Small intestine (tissue), 7 donors: Measurements from ENCODE around the gene CNTNAP4. TPM values are rescaled to one million over a fixed set of nuclear protein-coding genes. Genes with fewer than 3 reads are reported as not detected.

Source experiments
- DNase-seq, 2 donors: peaks; one replicate each; pipeline versions ENCODE4 v3.0.0 to v3.0.0-alpha.2; 2013
- FAIRE-seq: peaks from 2 replicates; lab custom pipeline; 2012; peaks lifted over from hg19 to GRCh38; lab: Jason Lieb, UNC
- H3K27ac ChIP-seq, 3 donors: one replicate each; pipeline ENCODE4 v1.5.1; 2013; ENCODE audit warnings: low read length in 2 of 3, mild to moderate bottlenecking in 2 of 3, control low read depth in 1 of 3, inconsistent platforms in 1 of 3, low read depth in 1 of 3, moderate library complexity in 1 of 3
- H3K27me3 ChIP-seq, 3 donors: one replicate each; pipeline ENCODE4 v1.6.1; 2013; ENCODE audit warnings: low read length in 3 of 3, inconsistent platforms in 1 of 3; ENCODE audit not compliant: control insufficient read depth in 3 of 3, insufficient read depth in 3 of 3
- H3K36me3 ChIP-seq, 3 donors: one replicate each; pipeline ENCODE4 v1.6.1; 2013; ENCODE audit warnings: low read length in 3 of 3, inconsistent platforms in 1 of 3, low read depth in 1 of 3, mild to moderate bottlenecking in 1 of 3, moderate library complexity in 1 of 3; ENCODE audit not compliant: control insufficient read depth in 3 of 3, insufficient read depth in 2 of 3
- H3K4me1 ChIP-seq, 3 donors: one replicate each; pipeline ENCODE4 v1.6.1; 2013; ENCODE audit warnings: low read length in 2 of 3, inconsistent platforms in 1 of 3, low read depth in 1 of 3, mild to moderate bottlenecking in 1 of 3, moderate library complexity in 1 of 3; ENCODE audit not compliant: control insufficient read depth in 3 of 3, insufficient read depth in 2 of 3
- H3K4me3 ChIP-seq, 3 donors: one replicate each; pipeline ENCODE4 v1.5.1; 2013; ENCODE audit warnings: low read length in 3 of 3, control low read depth in 1 of 3, inconsistent platforms in 1 of 3, low read depth in 1 of 3, mild to moderate bottlenecking in 1 of 3, moderate library complexity in 1 of 3
- H3K9me3 ChIP-seq, 2 donors: one replicate each; pipeline ENCODE4 v1.6.1; 2013; ENCODE audit warnings: low read depth in 1 of 2, low read length in 1 of 2; ENCODE audit not compliant: control insufficient read depth in 2 of 2, insufficient read depth in 1 of 2
- WGBS, 3 donors: extraction: QIAGEN DNeasy Blood & Tissue Kit; methylation state at CpG; one replicate each; pipeline ENCODE4 v1.1.7; 2013; 5-methylcytosine and 5-hydroxymethylcytosine counted together
- polyA plus RNA-seq, 4 donors: library from polyadenylated mRNA; stranded (reverse) in 3 of 4; unstranded in 1 of 4; fragments of 200-250 nt in 3 of 4; fragments of 120-200 nt in 1 of 4; gene quantifications; one replicate each; pipeline versions ENCODE4 v1.2.1 to v1.2.3, GENCODE V29; 2013
- donor health status: healthy with polysubstance abuse.
- donor health status: control.
- donor health status: control.
- donor health status: Bipolar disorder and iron deficiency.
- donor health status: healthy.

Gene CNTNAP4
- polyA plus RNA-seq, 4 donors, result 0.09 to 0.10 TPM; not detected in 2

DNA sequence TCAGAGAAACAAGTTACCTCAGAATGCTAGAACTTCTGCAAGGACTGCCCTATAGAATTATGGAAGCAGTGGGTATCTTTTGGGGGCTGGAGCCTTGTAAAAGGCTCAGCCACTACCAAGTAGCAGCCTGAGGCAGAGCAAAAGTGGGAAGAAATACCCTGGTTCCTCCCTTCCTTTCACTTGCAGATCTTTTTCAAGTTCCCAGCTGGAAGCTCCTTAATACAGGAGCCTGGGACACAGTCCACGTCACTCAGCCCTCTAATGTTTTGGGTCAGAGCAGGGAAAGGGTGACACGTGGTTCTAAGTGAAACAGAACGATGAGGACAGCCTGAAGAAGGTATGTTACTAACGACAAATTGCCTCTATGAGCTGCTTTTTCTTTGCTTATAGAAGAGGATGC lies 93.1 kb downstream of the CNTNAP4 start:
- Histone ChIP-seq H3K36me3 (no peaks in the 10 kb centered on the region), H3K27me3 (peaks cover 0 to under 1% (median 0%) of the 10 kb centered on the region in 3 donors), H3K9me3 (no peaks in the 10 kb centered on the region), H3K4me3 (no peak overlapping the region), H3K4me1 (no peaks in the 10 kb centered on the region), H3K27ac (no peak overlapping the region)
- FAIRE-seq (no peak), DNase-seq (no peak)
- WGBS, 3 donors, result 24 to 35% (median 33%) methylated on average over 4 of the region's 4 CpGs

DNA sequence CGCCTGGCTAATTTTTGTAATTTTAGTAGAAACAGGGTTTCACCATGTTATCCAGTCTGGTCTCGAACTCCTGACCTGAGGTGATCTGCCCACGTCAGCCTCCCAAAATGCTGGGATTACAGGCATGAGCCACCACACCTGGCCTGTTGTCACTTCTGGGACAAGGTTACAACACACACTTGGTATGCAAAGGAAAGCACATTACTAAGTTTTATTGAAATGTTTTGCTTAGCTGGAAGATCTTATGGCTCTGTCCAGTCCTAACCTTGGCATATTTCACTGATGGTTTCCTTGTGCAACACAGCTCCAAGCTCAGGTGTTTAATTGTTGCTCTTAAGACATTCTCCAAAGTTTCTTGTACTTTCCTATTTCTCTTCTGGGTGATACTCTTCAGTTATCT lies 94.2 kb downstream of the CNTNAP4 start:
- 86 to 94% (median 90%) methylated on average over 3 of the region's 3 CpGs for WGBS, 3 donors
- Histone ChIP-seq H3K27ac (no peak overlapping the region), H3K36me3 (no peaks in the 10 kb centered on the region), H3K9me3 (no peaks in the 10 kb centered on the region), H3K27me3 (peaks cover 0 to 2% (median 0%) of the 10 kb centered on the region in 3 donors), H3K4me1 (no peaks in the 10 kb centered on the region), H3K4me3 (no peak overlapping the region)
- FAIRE-seq (no peak), DNase-seq (no peak)

DNA sequence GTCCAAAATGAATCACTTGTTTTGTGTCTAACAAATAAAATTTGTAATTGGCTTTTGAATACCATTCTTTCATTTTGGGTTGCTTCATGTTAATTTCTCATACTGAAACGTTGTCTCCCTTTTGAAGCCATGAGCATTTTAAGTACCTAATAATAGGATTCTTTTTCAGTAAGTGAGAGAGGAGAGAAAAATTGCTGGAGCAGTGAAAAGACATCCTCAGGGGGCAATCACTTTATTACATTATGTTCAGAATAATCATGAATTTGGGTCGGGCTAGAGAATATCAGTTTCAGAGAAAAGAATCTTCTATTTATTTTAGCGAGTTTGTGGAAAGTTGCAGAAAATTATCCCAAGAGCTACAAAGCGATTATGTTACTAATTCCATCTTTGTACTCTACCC lies 96.8 kb downstream of the CNTNAP4 start:
- Histone ChIP-seq H3K9me3 (no peaks in the 10 kb centered on the region), H3K27me3 (peaks cover 0 to 2% (median 0%) of the 10 kb centered on the region in 3 donors), H3K36me3 (no peaks in the 10 kb centered on the region), H3K27ac (no peak overlapping the region), H3K4me3 (no peak overlapping the region), H3K4me1 (no peaks in the 10 kb centered on the region)
- DNase-seq (no peak), FAIRE-seq (no peak)
- WGBS, 3 donors, result 75 to 84% (median 83%) methylated on average over 4 of the region's 4 CpGs

DNA sequence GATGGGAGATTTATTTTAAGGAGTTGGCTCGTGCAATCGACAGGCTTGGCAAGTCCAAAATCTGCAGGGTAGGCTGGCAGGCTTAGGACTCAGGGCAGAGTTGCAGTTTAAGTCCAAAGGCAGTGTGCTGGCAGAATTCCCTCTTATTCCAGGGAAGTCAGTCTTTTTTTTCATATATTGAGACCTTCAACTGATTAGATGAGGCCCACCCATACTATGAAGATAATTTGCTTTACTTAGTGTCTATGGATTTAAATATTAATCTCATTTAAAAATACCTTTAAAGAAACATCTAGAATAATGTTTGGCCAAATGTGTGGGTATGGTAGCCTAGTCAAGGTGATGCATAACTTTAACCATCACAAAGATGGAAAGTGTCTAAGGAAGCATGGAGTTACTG lies 99.8 kb downstream of the CNTNAP4 start:
- WGBS, 3 donors, result 84 to 97% (median 91%) methylated on average over 2 of the region's 2 CpGs
- H3K4me3 ChIP-seq, result no peak overlapping the region
- no peaks in the 10 kb centered on the region for H3K4me1 ChIP-seq

DNA sequence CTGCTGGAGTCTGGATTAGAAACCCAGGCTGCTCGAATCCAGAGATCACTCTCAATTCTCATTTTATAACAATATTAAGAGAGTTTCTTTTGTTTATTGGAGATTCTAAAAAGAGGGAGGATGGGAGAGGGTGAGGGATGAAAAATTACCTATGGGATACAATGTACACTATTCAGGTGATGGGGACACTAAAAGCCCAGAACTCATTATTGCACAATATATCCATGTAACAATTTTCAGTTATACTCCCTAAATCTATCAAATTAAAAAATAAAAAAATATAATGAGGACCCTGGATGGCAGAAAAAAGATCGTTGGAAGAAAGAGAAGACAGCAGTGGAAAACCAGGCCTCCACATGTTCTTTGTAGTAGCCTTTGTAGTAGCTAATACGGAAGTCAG lies 100.8 kb downstream of the CNTNAP4 start:
- H3K4me3 ChIP-seq, result no peak overlapping the region
- DNase-seq, result no peak
- 75 to 89% (median 79%) methylated on average over 3 of the region's 3 CpGs for WGBS, 3 donors
- H3K27me3 ChIP-seq, result peaks cover 0 to 2% (median 0%) of the 10 kb centered on the region in 3 donors
- no peaks in the 10 kb centered on the region for H3K9me3 ChIP-seq
- no peaks in the 10 kb centered on the region for H3K4me1 ChIP-seq
- no peaks in the 10 kb centered on the region for H3K36me3 ChIP-seq
- no peak overlapping the region for H3K27ac ChIP-seq
- no peak for FAIRE-seq

More for the DNA sequence above, 99.8 kb downstream of the CNTNAP4 start:
- H3K36me3 ChIP-seq, result no peaks in the 10 kb centered on the region
- peaks cover 0 to 2% (median 0%) of the 10 kb centered on the region in 3 donors for H3K27me3 ChIP-seq
- no peaks in the 10 kb centered on the region for H3K9me3 ChIP-seq
- H3K27ac ChIP-seq, result no peak overlapping the region
- DNase-seq (no peak), FAIRE-seq (no peak)

DNA sequence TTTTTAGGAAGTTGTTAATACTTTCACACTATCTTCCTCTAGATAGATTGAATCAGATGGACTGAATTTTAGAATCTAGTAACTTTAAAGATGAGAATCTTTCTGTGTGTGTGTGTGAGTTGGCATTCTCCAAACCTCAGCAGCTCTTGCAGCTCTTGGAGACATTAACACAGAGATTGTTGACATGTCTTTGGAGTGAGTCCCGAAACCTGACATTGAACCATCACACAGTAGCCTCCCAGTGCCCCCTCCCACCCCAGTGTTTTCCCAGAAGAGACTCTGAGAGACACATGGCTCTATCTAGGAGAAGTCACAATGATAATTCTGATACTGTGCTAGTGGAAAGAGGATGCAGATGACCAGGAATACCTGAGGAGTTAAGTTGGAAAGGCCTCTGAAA lies 103.9 kb downstream of the CNTNAP4 start:
- H3K4me3 ChIP-seq, result no peak overlapping the region
- H3K4me1 ChIP-seq, result no peaks in the 10 kb centered on the region
- no peaks in the 10 kb centered on the region for H3K9me3 ChIP-seq
- 63 to 68% (median 67%) methylated on average over 1 of the region's 1 CpG for WGBS, 3 donors
- no peak overlapping the region for H3K27ac ChIP-seq
- DNase-seq (no peak), FAIRE-seq (no peak)
- no peaks in the 10 kb centered on the region for H3K36me3 ChIP-seq
- no peaks in the 10 kb centered on the region for H3K27me3 ChIP-seq

DNA sequence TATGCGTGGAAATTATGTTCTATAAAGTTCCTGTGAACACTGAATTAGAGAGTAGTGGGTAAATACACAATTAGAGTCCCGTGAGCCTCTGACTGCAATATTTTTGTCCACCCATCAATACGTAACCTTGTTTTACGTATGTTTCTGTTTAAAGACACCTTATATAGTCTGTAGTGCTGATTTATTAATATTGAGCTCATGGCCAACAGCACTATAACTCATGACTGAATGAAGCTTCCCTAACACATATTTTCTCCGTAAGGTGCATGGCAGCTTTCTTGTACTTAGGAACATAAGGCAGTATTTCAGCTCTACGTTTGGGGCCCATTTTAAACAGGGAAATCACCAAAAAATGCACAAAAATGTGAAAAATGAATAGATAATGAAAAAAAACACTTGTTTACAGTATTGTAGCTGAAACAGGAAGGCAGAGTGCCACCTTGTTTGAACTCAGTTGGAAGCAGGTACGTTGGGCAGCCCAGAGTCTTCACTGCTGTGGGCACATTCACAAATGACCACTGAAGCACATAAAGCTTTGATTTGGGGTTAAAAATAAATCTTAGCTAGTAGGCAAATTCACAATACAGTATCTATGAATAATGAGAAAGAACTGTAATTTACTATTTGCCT lies 108.5 kb downstream of the CNTNAP4 start:
- 78 to 83% (median 80%) methylated on average over 7 of the region's 7 CpGs for WGBS, 3 donors
- no peaks in the 10 kb centered on the region for H3K36me3 ChIP-seq

DNA sequence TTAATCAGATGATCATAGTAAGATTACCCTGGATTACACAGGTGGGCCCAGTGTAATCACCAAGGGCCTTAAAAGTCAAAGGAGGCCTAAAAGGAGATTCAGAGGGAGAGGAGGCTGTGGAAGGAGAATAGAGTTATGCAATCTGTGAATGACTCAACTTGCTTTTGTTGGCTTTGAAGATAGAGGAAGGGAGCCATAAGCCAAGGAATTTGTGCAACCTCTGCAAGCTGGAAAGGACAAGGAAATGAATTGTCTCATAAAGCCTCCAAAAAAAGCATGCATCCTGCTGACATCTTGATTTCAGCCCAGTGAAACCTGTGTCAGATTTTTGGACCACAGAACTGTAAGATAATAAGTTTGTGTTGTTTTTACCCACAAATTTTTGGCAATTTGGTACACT lies 109.6 kb downstream of the CNTNAP4 start:
- FAIRE-seq (no peak), DNase-seq (no peak)
- H3K27ac ChIP-seq, result no peak overlapping the region
- H3K27me3 ChIP-seq, result no peaks in the 10 kb centered on the region
- no peaks in the 10 kb centered on the region for H3K4me1 ChIP-seq
- no peaks in the 10 kb centered on the region for H3K9me3 ChIP-seq
- no peaks in the 10 kb centered on the region for H3K36me3 ChIP-seq
- no peak overlapping the region for H3K4me3 ChIP-seq

More for the DNA sequence above, 108.5 kb downstream of the CNTNAP4 start:
- Histone ChIP-seq H3K4me3 (no peak overlapping the region), H3K27ac (no peak overlapping the region), H3K27me3 (no peaks in the 10 kb centered on the region), H3K4me1 (no peaks in the 10 kb centered on the region), H3K9me3 (no peaks in the 10 kb centered on the region)
- FAIRE-seq, result no peak
- DNase-seq, result no peak

DNA sequence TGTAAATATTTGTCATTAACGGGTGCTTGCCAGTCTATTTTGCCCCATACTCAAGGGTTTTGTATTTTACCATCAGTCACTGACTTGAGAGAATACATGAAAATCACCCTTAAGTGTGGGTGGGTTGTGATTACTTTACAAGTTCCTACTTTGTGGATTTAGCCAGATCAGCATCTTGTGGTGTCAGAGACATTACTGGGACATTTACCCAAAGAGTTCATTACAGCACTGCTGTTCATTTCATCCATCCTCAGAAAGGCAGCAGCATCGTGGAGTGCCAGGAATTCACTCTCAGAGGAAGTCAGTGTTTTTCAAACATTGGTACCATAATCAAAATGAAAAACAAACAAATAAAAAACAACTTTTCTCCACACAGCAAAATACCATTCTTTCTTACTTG lies 110.8 kb downstream of the CNTNAP4 start:
- Histone ChIP-seq H3K27me3 (no peaks in the 10 kb centered on the region), H3K9me3 (no peaks in the 10 kb centered on the region), H3K4me1 (no peaks in the 10 kb centered on the region), H3K4me3 (no peak overlapping the region), H3K27ac (no peak overlapping the region), H3K36me3 (no peaks in the 10 kb centered on the region)
- 44 to 48% (median 47%) methylated on average over 2 of the region's 2 CpGs for WGBS, 3 donors
- FAIRE-seq (no peak), DNase-seq (no peak)
